ENCODE data around the gene MED16.

The MED16 gene

DNA sequence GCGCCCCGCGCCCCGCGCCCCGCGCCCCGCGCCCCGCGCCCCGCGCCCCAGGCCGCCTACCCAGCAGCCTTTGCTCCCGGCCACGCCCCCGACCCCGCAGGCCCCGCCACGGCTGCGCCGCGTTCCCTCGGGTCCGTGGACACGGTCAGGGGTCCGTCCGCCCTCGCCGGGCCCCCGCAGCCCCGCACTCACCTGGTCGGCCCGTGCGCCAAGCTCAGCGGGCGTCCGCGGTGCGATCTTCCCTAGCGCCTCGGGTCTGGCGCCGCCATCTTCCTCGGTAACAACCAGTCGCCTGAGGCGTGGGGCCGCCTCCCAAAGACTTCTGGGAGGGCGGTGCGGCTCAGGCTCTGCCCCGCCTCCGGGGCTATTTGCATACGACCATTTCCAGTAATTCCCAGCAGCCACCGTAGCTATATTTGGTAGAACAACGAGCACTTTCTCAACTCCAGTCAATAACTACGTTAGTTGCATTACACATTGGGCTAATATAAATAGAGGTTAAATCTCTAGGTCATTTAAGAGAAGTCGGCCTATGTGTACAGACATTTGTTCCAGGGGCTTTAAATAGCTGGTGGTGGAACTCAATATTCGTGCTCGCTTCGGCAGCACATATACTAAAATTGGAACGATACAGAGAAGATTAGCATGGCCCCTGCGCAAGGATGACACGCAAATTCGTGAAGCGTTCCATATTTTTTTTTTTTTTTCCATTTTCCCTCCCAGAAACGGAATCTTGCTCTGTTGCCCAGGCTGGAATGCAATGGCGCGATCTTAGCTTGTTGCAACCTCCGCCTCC is at the start of gene MED16, which contains the start of gene RNU6-9:
TSS of gene MED16 (minus strand) at position 294 of the 796 bp plus-strand sequence. CDS start 2,056 bp downstream, outside the sequence.
TSS of gene RNU6-9 (plus strand) at position 591 of the 796 bp plus-strand sequence.
- DNase-seq (ENCODE audit: low read depth in 2 of 2): peak; percentile 75 to 78

DNA sequence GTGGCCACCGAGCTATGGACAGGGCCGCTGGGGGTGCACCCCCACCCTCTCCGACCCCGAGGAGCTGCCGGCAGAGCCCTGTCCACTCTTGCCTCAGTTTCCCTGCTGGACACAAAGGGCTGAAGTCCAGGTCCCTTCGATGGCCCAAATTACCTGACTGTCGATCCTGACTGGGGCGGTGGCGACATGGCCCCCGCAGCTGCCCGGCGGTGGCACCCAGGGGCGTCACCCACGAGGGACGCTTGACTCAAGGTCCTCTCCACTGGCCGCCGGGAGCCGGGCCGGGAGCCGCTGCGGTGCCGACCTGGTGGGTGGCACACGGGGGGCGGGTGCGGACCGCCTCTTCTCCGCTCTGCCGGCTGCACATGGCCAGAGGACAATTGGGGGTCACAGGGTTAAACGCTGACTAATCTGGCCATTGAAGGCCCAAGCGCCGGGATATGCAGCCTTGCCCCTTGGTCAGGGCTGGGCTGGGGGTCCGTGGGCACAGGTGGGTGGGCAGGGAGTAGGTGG is 49.2 kb upstream of the MED16 start:
- no peak for DNase-seq (ENCODE audit: low read depth in 2 of 2)

- no peak for DNase-seq (ENCODE audit: low read depth in 2 of 2)
Measured at GRCh38 chr19:941292-942132, 48.5 kb upstream of the MED16 start.

GRCh38 chr19:940591-941291 is 47.8 kb upstream of the MED16 start:
- DNase-seq (ENCODE audit: low read depth in 2 of 2): peak in 1 of 2 donors; percentile 38

DNA sequence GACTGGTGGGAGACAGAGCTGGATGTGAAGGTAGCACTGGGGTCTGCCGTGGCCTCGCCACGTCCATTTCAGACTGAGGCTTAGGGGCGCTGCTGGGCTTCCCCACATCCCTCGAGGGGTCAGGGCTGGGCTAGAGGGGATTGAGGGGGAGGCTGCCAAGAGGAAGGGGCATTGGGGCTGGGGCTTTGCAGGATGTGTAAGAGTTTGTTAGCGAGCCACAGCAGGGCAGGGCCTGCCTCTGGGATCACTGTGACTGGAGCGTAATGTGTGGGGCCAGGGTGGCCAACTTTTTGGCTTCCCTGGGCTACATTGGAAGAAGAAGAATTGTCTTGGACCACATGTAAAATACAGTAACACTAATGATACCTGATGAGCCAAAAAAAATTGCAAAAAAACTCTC is 46.9 kb upstream of the MED16 start:
- no peak for DNase-seq (ENCODE audit: low read depth in 2 of 2)

- no peak for DNase-seq (ENCODE audit: low read depth in 2 of 2)
Measured at GRCh38 chr19:939439-939838, 46.5 kb upstream of the MED16 start.

GRCh38 chr19:938233-938923 is 45.4 kb upstream of the MED16 start:
- no peak for DNase-seq (ENCODE audit: low read depth in 2 of 2)

- DNase-seq (ENCODE audit: low read depth in 2 of 2): no peak
Measured at GRCh38 chr19:937259-937694, 44.3 kb upstream of the MED16 start.

DNA sequence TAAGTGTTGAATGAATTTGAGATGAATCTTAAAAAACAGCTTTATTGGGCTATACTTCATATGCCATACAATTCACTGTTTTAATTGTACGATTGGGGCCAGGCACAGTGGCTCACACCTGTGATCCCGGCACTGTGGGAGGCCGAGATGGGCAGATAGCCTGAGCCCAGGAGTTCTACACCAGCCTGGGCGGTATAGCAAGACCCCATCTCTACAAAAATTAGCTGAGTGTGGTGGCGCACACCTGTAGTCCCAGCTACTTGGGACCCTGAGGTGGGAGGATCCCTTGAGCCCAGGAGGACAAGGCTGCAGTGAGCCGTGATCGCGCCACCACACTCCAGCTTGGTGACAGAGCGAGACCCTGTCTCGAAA is 43.2 kb upstream of the MED16 start:
- no peak for DNase-seq (ENCODE audit: low read depth in 2 of 2)

DNA sequence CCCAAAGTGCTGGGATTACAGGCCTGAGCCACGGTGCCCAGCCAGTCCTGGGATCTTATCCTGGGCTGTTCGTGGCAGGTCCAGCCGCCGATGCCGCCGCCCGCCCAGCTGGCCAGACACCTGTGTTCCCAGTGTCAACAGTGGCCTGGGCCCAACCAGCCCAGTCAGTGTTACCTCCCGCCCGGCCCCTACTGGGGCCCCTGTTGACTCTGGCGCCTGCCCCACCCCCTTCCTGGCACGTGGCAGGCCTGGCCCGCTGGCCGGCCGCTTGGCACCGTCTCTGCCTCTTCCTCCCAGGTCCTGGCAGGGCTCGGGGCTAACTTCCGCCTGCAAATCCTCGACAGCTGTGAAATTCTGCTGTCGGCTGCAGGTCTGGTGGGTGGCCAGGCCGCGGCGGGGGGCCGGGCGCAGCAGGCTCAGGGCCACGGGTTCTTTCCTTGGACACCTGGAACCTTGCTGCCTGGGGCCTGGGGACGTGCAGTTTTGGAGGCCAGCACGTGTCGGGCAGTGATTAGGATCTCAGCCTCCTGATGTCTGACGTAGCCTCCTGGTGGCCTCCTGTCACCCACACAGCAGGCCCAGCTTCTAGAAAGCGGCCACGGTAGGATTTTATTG is 42.0 kb upstream of the MED16 start:
- DNase-seq (ENCODE audit: low read depth in 2 of 2): no peak

DNA sequence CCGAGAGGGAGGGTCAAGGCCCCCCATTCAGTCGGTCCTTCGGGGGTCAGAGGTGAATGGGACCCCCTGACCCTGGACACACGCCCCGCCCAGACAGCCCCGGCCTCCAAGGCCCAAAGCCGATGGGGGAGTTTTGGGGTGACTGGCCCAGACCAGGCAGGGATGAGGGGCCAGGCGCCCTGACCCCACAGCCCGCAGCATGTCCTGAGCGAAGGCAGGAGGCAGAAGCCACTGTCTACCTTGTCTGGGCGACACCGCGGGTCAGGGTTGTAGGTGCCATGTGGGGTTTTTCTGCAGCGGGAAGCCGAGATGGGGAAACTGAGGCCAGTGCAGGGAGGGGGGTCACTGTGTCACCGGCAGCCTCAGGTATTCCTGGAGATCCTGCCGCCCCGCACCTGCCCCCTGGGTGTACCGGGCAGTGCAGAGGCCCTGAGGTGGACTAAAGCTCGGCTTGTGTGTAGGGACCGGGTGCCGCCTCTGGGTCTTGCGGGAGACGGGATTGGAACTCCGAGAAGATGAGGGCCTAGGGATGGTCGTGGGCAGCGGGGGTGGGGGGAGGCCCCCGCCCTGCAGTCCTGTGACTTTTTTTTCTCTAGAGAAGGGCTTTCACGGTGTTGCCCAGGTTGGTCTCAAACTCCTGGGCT is 41.3 kb upstream of the MED16 start:
- DNase-seq (ENCODE audit: low read depth in 2 of 2): no peak

DNA sequence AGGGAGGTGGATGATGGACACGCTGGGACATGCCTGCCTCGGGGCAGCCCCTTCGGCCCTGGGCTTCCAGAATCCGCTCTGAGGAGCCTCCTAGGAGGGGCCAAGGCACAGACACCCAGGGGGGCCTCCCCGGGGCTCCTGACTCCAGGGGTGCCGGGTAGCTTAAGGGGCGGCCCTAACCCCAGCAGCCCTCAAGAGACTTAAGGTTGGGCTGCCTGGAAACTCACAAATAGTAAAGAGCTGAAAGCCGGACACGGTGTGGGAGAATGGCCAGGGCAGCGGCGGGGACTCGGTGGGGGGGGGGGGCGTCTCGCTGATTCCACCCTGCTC is 40.5 kb upstream of the MED16 start:
- no peak for DNase-seq (ENCODE audit: low read depth in 2 of 2)

GRCh38 chr19:932648-933552 is 39.9 kb upstream of the MED16 start:
- DNase-seq (ENCODE audit: low read depth in 2 of 2): no peak

DNA sequence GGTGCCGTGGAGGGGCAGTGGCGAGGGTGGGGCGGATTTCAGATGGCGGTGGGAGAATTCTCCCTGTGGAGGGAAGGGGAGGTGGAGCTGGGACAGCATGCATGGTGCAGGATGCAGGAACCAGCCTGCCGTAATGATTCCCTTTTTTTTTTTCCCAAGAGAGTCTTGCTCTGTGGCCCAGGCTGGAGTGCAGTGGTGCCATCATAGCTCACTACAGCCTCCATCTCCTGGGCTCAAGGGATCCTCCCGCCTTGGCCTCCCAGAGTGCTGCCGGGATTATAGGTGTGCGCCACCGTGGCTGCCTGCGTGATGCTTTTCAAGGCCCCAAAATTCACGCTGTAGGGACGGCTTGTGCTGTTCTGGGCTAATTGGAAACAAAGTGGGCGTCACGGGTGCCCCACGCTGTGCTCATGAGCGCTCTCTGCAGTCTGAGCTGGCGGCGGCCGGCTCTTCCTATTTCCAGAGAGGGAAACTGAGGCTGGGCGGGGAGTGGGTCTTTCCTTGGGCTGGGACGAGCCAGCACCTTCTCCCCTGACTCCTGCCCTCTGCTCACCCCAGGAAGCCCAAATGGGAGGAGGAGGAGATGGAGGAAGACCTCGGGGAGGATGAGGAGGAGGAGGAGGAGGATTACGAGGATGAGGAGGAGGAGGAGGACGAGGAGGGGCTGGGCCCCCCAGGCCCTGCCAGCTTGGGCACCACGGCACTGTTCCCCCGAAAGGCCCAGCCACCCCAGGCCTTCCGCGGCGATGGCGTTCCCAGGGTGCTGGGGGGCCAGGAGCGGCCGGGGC is 39.1 kb upstream of the MED16 start:
- DNase-seq (ENCODE audit: low read depth in 2 of 2): no peak

GRCh38 chr19:929891-930258 is 36.9 kb upstream of the MED16 start:
- no peak for DNase-seq (ENCODE audit: low read depth in 2 of 2)

DNA sequence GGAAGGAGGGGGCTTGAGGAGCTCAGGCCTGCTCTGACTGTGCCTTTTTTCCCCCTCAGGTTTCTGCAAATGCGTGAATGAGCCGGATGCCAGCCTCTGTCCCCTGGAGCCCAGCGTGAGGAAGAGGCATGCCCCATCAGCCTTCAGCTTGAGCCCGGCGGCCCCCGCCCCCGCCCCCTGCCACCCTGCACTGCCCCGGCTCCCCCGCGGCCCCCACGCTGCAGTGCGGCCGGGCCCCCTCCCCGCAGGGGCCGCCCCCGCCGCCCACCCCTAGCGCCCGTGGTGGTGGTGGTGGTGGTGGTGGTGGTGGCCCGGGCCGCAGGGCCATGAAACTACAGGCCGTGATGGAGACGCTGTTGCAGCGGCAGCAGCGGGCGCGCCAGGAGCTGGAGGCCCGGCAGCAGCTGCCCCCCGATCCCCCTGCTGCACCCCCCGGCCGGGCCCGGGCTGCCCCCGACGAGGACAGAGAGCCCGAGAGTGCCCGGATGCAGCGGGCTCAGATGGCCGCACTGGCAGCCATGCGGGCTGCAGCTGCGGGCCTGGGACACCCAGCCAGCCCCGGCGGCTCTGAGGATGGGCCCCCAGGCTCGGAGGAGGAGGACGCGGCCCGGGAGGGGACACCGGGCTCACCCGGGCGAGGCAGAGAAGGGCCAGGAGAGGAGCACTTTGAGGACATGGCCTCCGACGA is 36.4 kb upstream of the MED16 start:
- no peak for DNase-seq (ENCODE audit: low read depth in 2 of 2)

DNA sequence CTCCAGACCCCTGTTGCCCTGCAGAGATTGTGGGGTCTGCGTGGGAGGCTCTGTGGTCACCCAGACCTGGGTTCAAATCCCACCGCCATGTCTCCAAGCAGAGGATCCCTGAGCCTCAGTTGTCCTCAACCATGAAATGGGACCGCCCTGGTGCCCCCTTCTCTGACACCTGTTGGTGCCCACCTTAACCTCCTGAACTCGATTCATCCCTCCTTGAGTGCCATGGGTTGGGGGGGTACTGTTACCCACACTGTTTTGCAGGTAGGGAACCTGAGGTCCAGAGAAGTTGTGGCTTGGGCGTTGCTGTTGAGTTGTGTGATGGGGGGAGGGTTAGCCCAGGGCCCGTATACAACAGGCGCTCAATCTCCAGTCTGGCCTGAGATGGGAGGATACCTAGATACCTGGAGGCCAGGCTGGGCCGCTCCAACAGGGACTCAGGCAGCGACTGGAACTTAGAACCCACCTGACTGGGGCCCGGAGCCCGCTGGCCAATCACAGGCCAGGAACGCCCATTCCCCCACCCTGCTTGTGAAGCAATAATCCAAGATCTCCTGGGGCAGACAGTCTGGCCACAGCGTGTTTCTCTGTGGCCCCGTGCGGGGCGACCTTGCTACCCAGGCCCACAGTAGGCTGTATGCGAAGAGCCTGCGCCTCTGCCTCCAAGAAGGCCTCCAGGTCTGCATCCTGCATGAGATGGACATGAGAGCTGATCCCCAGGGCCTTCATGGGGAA is 35.6 kb upstream of the MED16 start:
- no peak for DNase-seq (ENCODE audit: low read depth in 2 of 2)
